Endothelial cell (in vitro differentiated cells): ENCODE data around the gene LGALS7. TPM values are rescaled to one million over a fixed set of nuclear protein-coding genes. Genes with fewer than 3 reads are reported as not detected.

Experiments used
- DNase-seq: peaks from one replicate; pipeline ENCODE4 v3.0.0; 2021; ENCODE audit warnings: low spot score
- H3K27ac Mint-ChIP-seq: one replicate; pipeline ENCODE4 v1.8.0; 2021; ENCODE audit warnings: mixed read lengths, inconsistent platforms; ENCODE audit not compliant: unreplicated experiment
- H3K27me3 Mint-ChIP-seq: one replicate; pipeline ENCODE4 v1.8.0; 2021; ENCODE audit warnings: mild to moderate bottlenecking, moderate library complexity, mixed read lengths, inconsistent platforms; ENCODE audit not compliant: unreplicated experiment
- H3K36me3 Mint-ChIP-seq: one replicate; pipeline ENCODE4 v1.8.0; 2021; ENCODE audit warnings: mild to moderate bottlenecking, low read depth, mixed read lengths, inconsistent platforms; ENCODE audit not compliant: unreplicated experiment
- H3K4me1 Mint-ChIP-seq: one replicate; pipeline ENCODE4 v1.8.0; 2021; ENCODE audit warnings: mild to moderate bottlenecking, mixed read lengths, inconsistent platforms; ENCODE audit not compliant: unreplicated experiment
- H3K4me3 Mint-ChIP-seq: one replicate; pipeline ENCODE4 v1.8.0; 2021; ENCODE audit warnings: mild to moderate bottlenecking, mixed read lengths, inconsistent platforms; ENCODE audit not compliant: unreplicated experiment
- H3K9me3 Mint-ChIP-seq: one replicate; pipeline ENCODE4 v1.8.0; 2021; ENCODE audit warnings: mixed read lengths, inconsistent platforms; ENCODE audit not compliant: unreplicated experiment
- CTCF ChIP-seq: fragments of 200-600 bp; sonication (generic); IDR thresholded peaks from one replicate; pipeline ENCODE4 v1.5.0; 2021; ENCODE audit warnings: antibody characterized with exemption; ENCODE audit not compliant: unreplicated experiment
- total RNA-seq: library from RNA; stranded (reverse); fragmentation: NEBNext Ultra II Directional; extraction: Animal tissue kit (Norgen Biotek cat#: 25700); gene quantifications from one replicate; pipeline ENCODE4 v1.2.1, GENCODE V29; 2021; ENCODE audit not compliant: unreplicated experiment

The LGALS7 gene
- total RNA-seq, 1 donor from 2014 or later = 3.6 TPM

GRCh38 chr19:38730470-38730730 lies 42.9 kb downstream of the LGALS7 start:
- no peak for TF ChIP-seq CTCF
- Mint-ChIP-seq H3K27me3 (peaks cover 40% of the 10 kb centered on the region), H3K27ac (peak overlapping the region; percentile 63), H3K36me3 (peaks cover 38% of the 10 kb centered on the region), H3K9me3 (no peaks in the 10 kb centered on the region), H3K4me1 (peaks cover 6% of the 10 kb centered on the region), H3K4me3 (peak overlapping the region; percentile 62)
- no peak for DNase-seq

GRCh38 chr19:38729653-38730469 lies 43.5 kb downstream of the LGALS7 start:
- peak overlapping the region; percentile 62 for H3K4me3 Mint-ChIP-seq
- peaks cover 6% of the 10 kb centered on the region for H3K4me1 Mint-ChIP-seq
- DNase-seq = peak; percentile 89
- H3K27me3 Mint-ChIP-seq = peaks cover 40% of the 10 kb centered on the region
- peak overlapping the region; percentile 36 for H3K27ac Mint-ChIP-seq
- peak; percentile 79 for TF ChIP-seq CTCF
- peaks cover 40% of the 10 kb centered on the region for H3K36me3 Mint-ChIP-seq
- no peaks in the 10 kb centered on the region for H3K9me3 Mint-ChIP-seq

- TF ChIP-seq CTCF = no peak
- Mint-ChIP-seq H3K4me3 (no peak overlapping the region), H3K36me3 (peaks cover 41% of the 10 kb centered on the region), H3K27ac (no peak overlapping the region), H3K4me1 (peaks cover 3% of the 10 kb centered on the region), H3K27me3 (peaks cover 40% of the 10 kb centered on the region), H3K9me3 (no peaks in the 10 kb centered on the region)
- no peak for DNase-seq
These were observed 44.4 kb downstream of the LGALS7 start for GRCh38 chr19:38728752-38729541.

- no peaks in the 10 kb centered on the region for H3K4me1 Mint-ChIP-seq
- H3K27me3 Mint-ChIP-seq = peaks cover 42% of the 10 kb centered on the region
- no peak overlapping the region for H3K4me3 Mint-ChIP-seq
- no peak for TF ChIP-seq CTCF
- H3K9me3 Mint-ChIP-seq = no peaks in the 10 kb centered on the region
- peaks cover 41% of the 10 kb centered on the region for H3K36me3 Mint-ChIP-seq
- H3K27ac Mint-ChIP-seq = peak overlapping the region; percentile 42
- no peak for DNase-seq
These were observed 45.3 kb downstream of the LGALS7 start for GRCh38 chr19:38727868-38728660.
